SIG-M5 treated with dmso at 0.1 percent for 504 hours (cell line): Measurements from ENCODE around the gene ZG16.
A peak's percentile ranks its signal among the peaks of the same experiment; 100 is the strongest.
"Not testable (repeated sequence)": the region's sequence is repeated elsewhere in the genome, so short reads cannot be mapped to it uniquely, and the experiment has no call there.

ENCODE experiments used
- DNase-seq: peaks from one replicate; lab custom pipeline; 2025; ENCODE audit not compliant: unreplicated experiment; lab: John Stamatoyannopoulos, UW

The ZG16 gene, protein sequence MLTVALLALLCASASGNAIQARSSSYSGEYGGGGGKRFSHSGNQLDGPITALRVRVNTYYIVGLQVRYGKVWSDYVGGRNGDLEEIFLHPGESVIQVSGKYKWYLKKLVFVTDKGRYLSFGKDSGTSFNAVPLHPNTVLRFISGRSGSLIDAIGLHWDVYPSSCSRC

DNA sequence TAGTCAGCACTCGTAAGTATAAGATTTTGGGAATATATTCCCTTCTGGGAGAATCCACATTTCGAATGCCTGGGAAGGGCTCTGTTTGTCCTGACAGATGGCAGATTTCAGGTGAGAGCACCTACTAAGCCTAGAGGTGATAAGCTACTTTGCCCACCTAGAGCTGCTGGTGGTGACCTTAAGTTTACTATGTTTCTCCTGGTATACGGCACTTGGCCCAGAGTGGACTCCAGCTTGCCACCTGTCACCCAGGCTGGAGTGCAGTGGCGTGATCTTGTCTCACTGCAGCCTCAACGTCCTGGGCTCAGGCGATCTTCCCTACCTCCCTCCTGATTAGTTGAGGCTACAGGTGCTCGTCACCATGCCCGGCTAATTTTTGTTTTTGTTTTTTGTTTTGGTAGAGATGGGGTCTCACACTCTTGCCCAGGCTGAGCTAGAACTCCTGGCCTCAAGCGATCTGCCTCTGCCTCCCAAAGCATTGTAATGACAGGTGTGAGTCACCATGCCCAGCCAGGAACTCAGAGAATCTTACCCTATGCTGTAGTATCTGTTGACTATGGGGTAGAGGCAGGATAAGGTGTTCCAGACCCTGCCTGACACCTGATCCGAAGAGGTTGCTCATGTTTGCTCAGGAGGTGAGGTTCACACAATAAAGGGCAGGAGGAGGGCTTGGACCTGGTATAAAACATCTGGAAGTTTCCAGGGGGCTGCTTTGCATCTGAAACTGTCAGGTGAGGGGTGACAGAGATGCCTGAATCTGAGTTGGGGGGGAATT lies at the start of gene ZG16:
TSS of gene ZG16 (plus strand) at position 681 of the 775 bp plus-strand sequence. CDS start 1,011 bp downstream, outside the sequence.
- DNase-seq, result no peak

DNA sequence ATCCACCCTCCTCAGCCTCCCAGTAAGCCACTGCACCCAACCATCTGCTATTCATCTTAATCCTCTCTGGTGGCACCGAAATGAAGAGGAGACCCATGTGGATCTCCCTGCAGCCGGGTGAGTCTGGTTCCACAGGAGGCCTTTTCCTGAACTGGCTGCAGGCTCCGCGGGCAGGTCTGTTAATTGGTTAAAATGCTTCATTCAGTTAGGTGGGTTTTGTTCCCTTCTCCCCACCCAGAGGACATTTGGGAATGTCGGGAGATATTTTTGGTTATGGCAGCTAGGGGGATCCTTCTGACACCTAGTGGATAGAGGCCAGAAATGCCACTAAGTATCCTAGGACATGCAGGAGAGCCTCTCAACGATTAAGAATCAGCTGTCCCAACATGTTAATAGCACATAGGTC lies 48.9 kb upstream of the ZG16 start:
- DNase-seq, result peak; percentile 27

DNA sequence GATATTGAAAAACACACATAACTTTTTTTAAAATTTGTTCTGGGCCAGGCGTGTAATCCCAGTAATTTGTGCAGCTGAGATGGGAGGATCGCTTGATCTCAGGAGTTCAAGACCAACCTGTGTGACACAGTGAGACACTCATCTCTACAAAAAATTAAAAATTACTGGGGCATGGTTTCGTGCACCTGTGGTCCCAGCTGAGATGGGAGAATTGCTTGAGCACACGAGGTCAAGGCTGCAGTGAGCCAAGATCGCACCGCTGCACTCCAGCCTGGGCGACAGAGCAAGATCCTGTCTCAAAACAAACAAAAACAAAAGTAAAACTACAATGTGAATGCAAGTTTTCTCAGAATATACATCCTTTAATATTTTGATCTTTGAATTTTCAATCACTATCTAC lies 47.4 kb upstream of the ZG16 start:
- no peak for DNase-seq

DNA sequence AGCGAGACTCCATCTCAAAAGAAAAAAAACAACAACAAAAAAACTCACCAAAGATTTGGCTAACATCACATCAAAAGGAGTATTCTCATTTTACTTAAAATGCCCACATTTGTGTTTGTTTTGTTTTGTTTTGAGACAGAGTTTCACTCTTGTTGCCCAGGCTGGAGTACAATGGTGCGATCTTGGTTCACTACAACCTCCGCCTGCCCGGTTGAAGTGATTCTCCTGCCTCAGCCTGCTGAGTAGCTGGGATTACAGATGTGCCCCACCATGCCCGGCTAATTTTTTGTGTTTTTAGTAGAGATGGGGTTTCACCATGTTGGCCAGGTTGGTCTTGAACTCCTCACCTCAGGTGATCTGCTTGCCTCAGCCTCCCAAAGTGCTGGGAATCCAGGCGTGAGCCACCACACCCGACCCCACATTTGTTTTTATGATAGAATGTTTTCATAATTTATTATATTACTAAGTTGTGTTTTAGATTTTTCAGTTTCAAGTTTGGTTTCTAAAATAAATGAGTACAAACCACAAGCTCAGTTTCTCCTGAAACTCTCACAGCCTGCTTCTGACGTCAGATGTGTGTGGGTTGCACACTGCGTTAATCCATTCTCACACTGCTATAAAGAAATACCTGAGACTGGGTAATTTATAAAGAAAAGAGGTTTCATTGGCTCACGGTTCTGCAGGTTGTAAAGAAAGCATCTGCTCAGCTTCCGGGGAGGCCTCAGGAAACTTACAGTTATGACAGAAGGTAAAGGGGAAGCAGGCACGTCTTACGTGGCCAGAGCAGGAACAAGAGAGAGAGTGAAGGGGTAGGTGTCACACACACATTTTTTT lies 46.1 kb upstream of the ZG16 start:
- DNase-seq, result not testable (repeated sequence)

DNA sequence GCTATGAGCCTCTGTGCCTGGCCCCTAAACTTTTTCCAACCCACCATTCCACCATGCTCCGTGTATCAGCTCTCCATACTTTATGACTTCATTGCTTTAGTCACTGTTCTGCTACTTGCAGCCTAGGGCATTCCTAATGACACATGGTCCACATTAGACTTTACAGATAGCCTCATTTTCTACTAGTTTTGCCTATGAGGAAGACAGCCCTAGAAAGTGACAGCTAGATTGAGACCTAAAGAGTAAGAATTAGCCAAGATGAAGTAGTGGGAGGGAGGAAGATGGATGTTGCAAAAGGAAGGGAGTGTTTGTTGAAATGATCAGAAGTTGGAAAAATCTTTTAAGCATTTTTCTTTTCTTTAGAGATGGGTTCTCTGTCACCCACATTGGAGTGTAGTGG lies 43.3 kb upstream of the ZG16 start:
- DNase-seq, result no peak

DNA sequence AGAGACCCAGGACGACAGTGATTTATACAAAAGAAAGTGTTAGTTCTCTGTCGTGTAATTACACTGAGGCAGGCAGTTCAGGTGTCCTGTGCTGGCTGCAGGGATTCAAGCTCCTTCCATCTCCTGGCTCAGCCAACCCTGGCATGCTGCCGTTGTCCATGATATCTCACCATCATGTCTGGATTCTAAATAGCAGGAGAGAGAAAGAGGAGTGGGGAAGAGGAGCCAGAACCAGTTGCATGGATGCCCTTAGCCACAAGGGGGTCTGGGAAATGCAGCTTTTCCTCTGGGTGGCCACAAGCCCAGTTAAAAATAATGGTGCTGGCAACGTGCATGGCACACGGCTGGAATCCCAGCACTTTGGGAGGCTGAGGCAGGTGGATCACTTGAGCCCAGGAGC lies 41.9 kb upstream of the ZG16 start:
- no peak for DNase-seq

DNA sequence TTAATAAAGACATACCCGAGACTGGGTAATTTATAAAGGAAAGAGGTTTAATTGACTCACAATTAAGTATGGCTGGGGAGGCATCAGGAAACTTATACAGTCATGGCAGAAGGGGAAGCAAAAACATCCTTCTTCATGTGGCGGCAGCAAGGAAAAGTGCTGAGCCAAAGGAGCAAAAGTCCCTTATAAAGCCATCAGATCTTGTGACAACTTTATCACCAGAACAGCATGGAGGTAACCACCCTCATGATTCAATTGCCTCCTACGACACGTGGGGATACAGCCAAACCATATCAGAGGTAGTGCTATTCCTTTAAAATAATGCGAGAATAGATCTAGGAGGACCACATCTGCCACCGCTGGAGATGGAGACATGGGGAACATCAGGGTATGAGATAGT lies 41.3 kb upstream of the ZG16 start:
- no peak for DNase-seq

DNA sequence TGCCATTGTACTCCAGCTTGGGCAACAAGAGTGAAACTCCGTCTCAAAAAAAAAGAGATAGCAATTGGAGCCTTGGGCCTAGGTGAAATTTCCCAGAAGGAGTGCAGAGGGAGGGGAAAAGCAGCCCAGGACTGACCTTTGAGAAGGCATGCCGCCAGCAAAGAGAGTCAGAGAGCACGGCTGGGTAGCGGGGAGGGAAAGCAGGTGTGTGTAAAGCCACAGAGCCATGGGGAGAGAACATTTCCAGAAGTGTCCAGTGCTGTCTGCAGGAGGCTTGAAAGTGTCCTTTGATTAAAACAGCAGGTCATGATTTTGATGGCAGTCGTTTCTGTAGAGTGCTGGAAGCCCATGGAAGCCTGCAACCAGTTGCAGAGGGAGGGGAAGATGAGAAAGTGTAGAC lies 40.3 kb upstream of the ZG16 start:
- DNase-seq, result no peak

DNA sequence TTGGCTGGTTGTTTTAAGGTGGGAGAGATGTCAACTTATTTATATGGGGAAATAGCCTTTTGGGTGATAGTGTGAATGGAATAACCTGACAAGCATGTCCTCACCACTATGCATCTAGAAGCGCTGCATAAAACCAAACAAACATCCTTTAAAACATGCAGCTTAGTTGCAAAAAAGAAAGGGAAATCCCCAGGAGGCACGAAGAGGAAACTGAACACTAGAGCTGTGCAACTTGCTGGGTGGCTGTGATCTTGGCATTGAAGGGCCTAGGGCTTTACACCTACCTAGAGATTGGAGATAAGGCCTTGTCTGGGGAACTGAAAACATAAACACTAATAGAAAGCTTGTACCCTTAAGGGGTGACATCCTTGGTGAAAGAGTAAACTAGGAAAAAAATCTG lies 39.5 kb upstream of the ZG16 start:
- peak; percentile 34 for DNase-seq

DNA sequence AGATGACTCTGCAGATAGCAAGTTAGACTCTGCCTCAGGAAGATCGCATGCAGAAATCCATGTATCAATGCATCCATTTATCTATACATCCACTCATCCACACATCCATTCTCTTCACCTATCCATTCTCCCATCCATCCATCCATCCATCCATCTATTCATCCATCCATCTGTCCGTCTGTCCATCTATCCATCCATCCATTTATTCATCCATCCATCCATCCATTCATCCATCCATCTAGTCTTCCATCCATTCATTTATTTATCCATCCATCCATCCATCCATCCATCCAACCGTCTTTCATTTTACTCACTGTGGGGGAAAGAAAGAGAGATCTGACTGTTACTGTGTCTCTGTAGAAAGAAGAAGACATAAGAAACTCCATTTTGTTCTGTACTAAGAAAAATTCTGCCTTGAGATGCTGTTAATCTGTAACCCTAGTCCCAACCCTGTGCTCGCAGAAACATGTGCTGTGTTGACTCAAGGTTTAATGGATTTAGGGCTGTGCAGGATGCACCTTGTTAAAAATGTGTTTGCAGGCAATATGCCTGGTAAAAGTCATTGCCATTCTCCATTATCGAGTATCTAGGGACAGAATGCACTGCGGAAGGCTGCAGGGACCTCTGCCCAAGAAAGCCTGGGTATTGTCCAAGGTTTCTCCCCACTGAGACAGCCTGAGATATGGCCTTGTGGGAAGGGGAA lies 38.0 kb upstream of the ZG16 start:
- DNase-seq, result not testable (repeated sequence)

DNA sequence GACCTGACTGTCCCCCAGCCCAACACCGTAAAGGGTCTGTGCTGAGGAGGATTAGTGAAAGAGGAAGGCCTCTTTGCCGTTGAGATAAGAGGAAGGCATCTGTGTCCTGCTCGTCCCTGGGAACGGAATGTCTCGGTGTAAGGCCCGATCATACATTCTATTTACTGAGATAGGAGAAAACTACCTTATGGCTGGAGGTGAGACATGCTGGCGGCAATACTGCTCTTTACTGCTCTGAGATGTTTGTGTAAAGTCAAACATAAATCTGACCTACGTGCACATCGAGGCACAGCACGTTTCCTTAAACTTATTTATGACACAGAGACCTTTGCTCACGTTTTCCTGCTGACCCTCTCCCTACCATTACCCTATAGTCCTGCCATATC lies 37.4 kb upstream of the ZG16 start:
- not testable (repeated sequence) for DNase-seq

DNA sequence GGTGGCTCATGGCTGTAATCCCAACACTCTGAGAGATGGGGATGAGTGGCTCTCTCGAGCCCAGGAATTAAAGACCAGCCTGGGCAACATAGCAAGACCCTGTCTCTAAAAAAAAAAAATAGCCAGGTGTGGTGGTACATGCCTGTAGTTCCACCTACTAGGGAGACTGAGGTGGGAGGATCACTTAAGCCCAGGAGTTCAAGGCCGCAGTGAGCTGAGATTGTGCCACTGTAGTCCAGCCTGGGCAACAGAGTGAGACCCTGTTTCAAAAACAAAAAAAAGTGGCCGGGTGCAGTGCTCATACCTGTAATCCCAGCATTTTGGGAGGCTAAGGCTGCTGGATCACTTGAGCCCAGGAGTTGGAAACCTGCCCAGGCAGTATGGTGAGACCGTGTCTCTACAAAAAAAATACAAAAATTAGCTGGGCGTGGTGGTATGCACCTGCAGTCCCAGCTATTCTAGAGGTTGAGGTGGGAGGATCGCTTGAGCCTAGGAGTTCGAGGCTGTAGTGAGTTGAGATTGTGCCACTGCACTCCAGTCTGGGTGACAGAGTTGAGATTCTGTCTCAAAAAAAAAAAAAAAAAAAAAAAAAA lies 35.3 kb upstream of the ZG16 start:
- no peak for DNase-seq

DNA sequence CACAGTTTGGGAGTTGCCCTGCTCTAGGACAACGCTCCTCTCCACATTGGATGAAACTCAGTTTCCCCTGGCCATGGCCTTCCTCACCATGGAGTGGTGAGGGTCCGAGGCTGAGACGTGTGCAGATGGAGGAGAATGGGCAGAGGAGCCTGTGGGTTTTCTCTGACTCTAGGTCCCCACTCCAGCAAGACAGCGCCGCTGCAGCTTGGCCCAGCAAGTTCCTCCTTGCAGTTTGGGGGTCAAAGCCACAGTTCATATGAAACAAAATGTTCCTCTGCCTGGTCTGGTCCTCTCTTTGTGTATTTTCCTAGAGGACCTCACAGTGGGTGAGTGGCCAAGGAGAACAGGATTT lies 34.6 kb upstream of the ZG16 start:
- DNase-seq, result no peak

DNA sequence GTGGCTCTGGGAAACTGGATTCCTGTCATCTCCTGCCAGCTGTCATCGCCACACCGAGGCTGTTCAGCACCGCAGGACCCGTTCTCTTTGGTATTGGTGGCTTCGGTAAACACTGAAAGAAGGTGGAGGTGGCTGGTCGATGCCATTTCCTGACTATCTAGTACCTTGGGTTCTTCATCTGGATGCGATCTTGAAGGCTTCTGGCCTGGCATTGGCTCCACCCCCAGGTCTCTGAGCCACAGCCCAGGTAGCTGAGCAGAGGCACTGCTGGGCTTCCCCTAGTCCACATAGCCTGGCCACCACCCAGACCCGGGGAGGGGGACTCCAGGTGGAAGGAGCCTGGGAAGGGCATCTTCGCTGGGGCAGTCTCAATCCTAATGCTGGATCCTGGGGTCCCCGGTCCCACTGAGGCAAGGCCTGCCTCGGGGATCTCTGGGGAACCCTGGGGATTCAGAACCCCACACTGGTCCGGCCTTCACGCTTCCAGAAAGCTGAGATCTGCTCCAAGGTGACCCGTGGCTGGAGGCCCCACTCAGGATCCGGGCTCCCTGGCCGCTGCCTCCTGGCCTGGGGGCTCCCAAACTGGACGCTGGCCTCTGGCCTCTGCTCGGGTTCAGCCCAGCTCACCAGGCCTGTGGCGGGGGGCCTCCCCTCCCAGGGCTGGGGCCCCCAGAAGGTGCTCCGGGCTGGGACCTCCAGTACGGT lies 34.1 kb upstream of the ZG16 start:
- DNase-seq, result no peak

DNA sequence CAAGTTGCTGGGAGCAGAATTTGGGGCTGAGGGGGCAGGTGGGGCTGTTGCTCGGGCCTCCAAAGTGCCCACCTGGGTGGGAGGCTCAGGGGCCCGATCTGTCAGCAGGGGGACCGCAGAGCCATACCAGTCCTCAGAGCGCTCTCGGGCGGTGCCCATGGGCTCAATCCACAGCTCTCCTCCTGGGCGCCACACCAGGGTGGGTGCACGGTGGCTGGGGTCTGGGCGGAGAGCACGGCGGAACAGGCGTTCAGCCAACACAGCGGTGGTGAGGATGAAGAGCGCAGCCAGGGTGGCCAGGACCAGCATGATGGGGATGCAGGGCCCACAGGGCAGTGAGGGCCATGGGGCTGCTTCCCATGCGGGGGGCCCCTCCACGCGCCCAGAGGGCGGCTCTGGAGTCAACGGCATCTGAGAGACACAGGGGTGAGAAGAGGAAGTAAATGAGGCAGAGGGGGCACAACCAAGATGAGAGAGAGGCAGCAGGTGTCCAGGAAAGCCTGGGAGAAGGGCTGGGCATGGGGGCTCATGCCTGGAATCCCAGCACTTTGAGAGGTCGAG lies 33.4 kb upstream of the ZG16 start:
- peak; percentile 59 for DNase-seq

DNA sequence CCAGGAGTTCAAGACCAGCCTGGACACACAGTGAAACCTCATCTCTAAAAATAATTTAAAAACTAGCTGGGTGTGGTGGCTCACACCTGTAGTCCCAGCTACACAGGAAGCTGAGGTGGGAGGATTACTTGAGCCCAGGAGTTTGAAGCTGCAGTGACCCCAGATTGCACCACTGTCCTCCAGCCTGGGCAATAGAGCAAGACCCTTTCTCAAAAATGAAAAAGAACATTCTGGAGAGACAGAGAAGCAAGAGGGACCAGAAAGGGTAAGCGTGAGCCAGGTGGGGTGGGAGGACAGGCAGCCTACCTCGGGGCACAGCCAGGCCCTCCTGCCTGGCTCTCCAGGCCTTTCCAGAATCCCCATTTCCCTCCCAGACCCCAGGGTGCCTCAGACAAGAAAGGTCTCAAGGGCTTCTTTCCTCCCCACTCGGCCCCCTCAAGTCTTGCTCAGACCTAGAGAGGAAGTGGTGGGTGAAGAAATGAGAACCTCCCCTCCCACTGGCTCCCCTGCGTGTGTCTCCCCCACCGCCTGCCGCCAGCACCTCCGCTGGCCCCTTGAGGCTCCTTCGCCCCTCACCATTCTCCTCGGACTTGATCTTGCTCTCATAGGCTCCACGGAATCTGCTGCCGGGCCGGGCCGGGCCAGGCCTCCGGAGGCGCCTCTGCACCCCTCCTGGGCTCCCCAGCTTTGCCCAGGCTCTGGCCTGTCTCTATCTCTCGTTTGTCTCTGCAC lies 32.8 kb upstream of the ZG16 start:
- DNase-seq, result peak; percentile 94

DNA sequence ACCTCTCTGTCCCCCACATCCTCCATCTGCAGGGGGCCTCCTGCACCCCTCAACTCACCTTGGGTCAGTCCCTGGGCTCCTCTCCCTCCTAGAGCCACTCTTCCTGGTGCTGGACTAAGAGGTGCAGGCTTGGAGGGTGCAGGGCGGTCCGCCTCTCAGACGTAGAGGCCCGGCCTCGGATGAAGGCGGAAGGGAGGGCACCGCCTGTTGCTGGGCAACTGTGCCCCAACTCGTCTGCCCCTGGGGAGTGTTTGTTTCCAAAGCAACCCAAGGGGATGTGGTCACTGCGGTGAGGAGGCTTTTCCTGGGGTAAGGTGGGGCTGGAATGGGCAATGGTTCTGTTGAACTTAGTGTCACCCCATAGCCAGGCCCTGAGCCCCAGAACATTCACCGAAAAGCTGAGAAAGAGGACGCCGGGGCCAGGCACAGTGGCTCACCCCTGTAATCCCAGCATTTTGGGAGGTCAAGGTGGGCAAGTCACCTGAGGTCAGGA lies 32.2 kb upstream of the ZG16 start, which contains the start of gene C16orf54:
TSS of gene C16orf54 (minus strand) at position 138 of the 493 bp plus-strand sequence. CDS start 1,039 bp downstream, outside the sequence.
- DNase-seq, result peak; percentile 94

DNA sequence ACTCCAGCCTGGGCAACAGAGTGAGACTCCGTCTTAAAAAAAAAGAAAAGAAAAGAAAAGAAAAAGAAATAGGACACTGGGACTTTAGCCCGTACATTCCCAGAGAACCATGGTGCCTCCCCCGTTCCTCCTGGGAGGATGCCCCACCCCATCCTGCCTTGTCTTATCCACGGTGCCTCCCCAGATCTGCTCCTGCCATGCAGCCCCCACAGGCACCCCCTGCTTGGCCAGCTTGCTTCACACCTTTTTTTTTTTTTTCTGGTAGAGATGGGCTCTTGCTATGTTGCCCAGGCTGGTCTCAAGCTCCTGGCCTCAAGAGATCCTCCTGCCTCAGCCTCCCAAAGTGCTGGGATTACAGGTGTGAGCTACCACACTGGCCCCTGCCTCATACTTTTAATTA lies 31.5 kb upstream of the ZG16 start:
- DNase-seq, result not testable (repeated sequence)
